AG04450 (cell line): ENCODE data around the gene MRM2. TPM values are rescaled to one million over a fixed set of nuclear protein-coding genes. Genes with fewer than 3 reads are reported as not detected.

Source experiments
- CTCF ChIA-PET: fragments of 300-600, 350-600 bp; formaldehyde crosslinking; extraction: SDS; loops from one replicate; lab custom pipeline; 2022; ENCODE audit warnings: antibody characterized with exemption, inconsistent platforms; lab: Charles Lee
- POLR2A ChIA-PET: fragments of 350-600 bp; formaldehyde crosslinking; extraction: SDS; loops from one replicate; lab custom pipeline; 2021; ENCODE audit warnings: antibody characterized with exemption, inconsistent platforms; lab: Yijun Ruan, JAX
- DNase-seq: peaks from one replicate; pipeline ENCODE4 v3.0.0-alpha.2; 2011; ENCODE audit warnings: low read depth, low spot score
- H3K27ac ChIP-seq: one replicate; pipeline ENCODE4 v1.5.1; 2012; ENCODE audit warnings: low read depth, low read length, control low read depth
- H3K27me3 ChIP-seq: one replicate; pipeline ENCODE4 v1.6.0; 2012; ENCODE audit warnings: low read length; ENCODE audit not compliant: control insufficient read depth, insufficient read depth
- H3K4me3 ChIP-seq: 2 replicates; pipeline ENCODE4 v1.5.1; 2011; ENCODE audit warnings: mild to moderate bottlenecking, low read depth, low read length, control low read depth
- H3K9me3 ChIP-seq: 2 replicates; pipeline ENCODE4 v1.5.1; 2012; ENCODE audit warnings: low read length; ENCODE audit not compliant: control insufficient read depth, insufficient read depth
- polyA plus RNA-seq: library from polyadenylated mRNA; depleted of rRNA; stranded (reverse); fragments of >200 nt; gene quantifications from 2 replicates; pipeline ENCODE4 v1.2.3, GENCODE V29; 2011
- TF ChIP-seq, protein P1 (sequence below): IDR thresholded peaks from 2 replicates; pipeline ENCODE4 v1.5.1; 2011; ENCODE audit warnings: low read depth, low read length, control low read depth, inconsistent platforms

Gene MRM2
- polyA plus RNA-seq, 1 experiment = 18.4 TPM

DNA sequence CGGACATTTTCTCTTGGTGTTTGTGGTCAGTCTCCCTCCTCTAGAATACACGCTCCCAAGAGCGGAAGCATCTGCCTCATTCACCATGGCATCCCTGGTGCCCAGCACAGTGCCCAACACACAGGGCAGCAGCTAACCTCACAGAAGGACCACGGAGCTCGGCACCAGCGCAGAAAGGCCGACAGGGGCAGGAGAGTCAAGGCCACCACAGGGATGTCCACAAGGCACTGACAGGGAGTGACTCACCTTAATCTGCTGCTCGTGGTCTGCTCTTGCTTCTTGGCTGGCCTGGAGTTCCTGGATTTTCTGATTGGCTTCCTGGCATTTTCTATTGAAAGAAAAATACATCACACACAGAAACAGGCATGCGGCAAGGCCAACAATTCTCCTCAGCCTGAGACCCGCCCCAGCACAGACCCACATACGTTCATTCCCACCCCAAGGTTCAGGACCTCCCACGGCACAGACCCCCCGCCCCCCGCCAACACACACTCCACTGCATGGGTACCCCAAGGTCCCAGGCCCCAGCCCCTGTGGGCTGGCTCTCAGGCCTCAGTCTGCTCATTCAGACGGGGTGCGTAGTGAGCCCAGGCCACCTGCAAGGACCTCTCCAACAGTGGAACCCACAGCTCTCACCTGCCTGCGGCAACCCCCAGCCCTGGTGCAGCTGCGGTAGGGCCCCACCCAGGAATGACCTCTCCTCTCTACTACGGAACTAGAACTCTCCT, 24.1 kb downstream of the MRM2 start:
- no peak overlapping the region for H3K4me3 ChIP-seq
- no peak overlapping the region for H3K27ac ChIP-seq
- ChIA-PET CTCF (interaction anchor here (1.5 kb wide), 1 partner anchor 8 kb away, joined by 4 read pairs; no protein-coding TSS in a partner anchor), POLR2A (no interaction called here)
- TF ChIP-seq, protein P1, sequence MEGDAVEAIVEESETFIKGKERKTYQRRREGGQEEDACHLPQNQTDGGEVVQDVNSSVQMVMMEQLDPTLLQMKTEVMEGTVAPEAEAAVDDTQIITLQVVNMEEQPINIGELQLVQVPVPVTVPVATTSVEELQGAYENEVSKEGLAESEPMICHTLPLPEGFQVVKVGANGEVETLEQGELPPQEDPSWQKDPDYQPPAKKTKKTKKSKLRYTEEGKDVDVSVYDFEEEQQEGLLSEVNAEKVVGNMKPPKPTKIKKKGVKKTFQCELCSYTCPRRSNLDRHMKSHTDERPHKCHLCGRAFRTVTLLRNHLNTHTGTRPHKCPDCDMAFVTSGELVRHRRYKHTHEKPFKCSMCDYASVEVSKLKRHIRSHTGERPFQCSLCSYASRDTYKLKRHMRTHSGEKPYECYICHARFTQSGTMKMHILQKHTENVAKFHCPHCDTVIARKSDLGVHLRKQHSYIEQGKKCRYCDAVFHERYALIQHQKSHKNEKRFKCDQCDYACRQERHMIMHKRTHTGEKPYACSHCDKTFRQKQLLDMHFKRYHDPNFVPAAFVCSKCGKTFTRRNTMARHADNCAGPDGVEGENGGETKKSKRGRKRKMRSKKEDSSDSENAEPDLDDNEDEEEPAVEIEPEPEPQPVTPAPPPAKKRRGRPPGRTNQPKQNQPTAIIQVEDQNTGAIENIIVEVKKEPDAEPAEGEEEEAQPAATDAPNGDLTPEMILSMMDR = no peak
- peaks cover 4% of the 10 kb centered on the region; the same call in 1 of the 2 replicates for H3K9me3 ChIP-seq
- DNase-seq = no peak
- H3K27me3 ChIP-seq = no peaks in the 10 kb centered on the region

DNA sequence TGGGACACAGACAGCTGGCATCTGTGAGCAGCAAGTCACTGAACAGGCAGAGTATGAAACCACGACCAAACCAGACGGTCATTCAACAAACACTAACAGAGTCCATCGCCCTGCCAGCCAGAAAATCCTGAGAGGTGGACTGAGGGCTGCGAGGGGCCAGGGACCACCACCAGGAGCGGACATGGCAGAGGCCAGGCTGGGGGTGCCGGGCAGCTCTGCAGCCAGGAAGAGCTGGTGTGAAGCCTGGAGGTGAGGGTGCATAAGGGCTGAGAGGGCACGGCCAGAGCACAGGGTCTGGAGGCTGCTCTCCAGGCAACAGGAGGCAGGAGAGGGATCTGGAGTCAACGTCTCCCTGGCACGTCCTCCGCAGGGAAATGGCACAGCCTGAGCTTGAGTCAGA, 24.8 kb downstream of the MRM2 start:
- Histone ChIP-seq H3K27me3 (no peaks in the 10 kb centered on the region), H3K9me3 (peaks cover 4% of the 10 kb centered on the region; the same call in 1 of the 2 replicates), H3K4me3 (no peak overlapping the region), H3K27ac (no peak overlapping the region)
- POLR2A ChIA-PET = no interaction called here
- DNase-seq = no peak
- CTCF ChIA-PET = no interaction called here
- TF ChIP-seq, protein P1 = no peak

DNA sequence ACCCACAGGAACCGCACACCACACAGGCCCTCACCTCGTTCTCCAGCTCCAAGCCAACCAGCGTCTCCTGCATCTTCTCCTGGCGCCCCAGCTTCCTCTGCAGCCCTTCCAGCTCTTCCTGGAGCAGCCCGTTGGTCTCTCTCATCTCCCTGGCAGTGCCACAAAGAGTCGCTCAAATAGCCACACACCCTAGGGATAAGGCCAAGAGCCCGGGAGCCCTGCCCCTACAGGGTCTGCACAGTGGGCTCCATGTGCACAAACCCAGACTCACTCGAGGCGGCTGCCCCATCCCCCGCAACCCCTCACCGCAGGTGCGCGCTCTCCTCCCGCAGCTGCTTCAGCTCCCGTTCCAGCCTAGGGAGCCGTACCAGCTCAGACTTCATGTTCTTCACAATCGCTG, 26.2 kb downstream of the MRM2 start:
- TF ChIP-seq, protein P1 = no peak
- H3K27me3 ChIP-seq = no peaks in the 10 kb centered on the region
- H3K27ac ChIP-seq = no peak overlapping the region
- DNase-seq = no peak
- POLR2A ChIA-PET = no interaction called here
- peaks cover 4% of the 10 kb centered on the region; the same call in 1 of the 2 replicates for H3K9me3 ChIP-seq
- no peak overlapping the region for H3K4me3 ChIP-seq
- CTCF ChIA-PET = no interaction called here

DNA sequence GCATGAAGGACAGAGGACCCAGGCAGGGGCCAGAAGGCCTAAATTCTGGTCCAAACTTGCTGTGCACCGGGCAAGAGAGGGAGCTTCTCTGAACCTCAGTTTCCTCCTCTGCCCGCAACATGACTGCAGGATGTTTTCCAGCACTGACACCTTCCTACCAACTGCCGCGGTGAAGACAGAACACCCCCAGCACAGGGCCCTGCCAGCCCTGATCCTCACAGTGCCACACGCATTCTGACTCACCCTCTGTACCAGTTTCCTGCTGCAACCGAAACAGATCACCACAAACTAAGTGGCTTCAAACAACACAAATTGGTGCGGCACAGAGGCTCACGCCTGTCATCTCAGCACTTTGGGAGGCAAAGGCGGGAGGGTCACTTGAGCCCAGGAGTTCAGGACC, 27.4 kb downstream of the MRM2 start:
- TF ChIP-seq, protein P1 = no peak
- Histone ChIP-seq H3K27ac (no peak overlapping the region), H3K4me3 (no peak overlapping the region), H3K27me3 (no peaks in the 10 kb centered on the region), H3K9me3 (peaks cover 8% of the 10 kb centered on the region; the same call in 1 of the 2 replicates)
- ChIA-PET CTCF (interaction anchor here (1.5 kb wide), 1 partner anchor 133 kb away, joined by 4 read pairs; no protein-coding TSS in a partner anchor), POLR2A (interaction anchor here (0.6 kb wide), 1 partner anchor 465 kb away, joined by 3 read pairs; no protein-coding TSS in a partner anchor)
- no peak for DNase-seq

DNA sequence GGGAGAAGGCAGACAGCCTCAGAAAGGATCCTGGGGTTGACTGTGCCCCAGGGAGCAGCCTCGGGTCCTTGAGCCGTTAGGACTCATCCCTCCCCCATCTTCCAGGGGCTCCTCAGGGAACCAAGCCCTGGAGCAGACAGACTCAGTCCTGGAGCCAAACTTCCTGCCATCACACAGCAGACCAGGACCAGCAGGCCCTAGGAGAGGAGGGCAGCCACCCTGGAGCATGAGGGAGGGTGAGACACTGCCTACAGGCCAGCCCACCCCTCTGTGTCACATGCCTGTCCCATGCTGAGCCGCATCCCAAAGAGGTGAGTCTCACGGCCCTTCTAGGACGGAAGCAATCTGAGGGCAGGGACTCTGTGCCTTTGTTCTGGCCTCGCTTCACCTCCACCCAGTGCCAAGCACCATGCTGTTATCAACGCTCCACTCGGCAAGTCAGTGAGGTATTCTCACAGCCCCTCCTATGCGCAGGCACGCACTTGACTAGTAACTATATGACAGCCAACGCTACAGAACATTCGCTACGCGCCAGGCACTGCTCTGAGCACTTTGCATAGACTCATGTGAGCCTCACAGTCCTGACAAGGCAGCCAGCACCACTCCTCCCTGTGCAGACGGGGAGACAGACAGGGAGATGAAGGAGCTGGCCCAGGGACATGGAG, 28.3 kb downstream of the MRM2 start:
- CTCF ChIA-PET = interaction anchor here (1.5 kb wide), 1 partner anchor 134 kb away, joined by 4 read pairs; no protein-coding TSS in a partner anchor
- H3K27me3 ChIP-seq = no peaks in the 10 kb centered on the region
- peaks cover 8% of the 10 kb centered on the region; the same call in 1 of the 2 replicates for H3K9me3 ChIP-seq
- POLR2A ChIA-PET = no interaction called here
- TF ChIP-seq, protein P1 = no peak
- no peak overlapping the region for H3K4me3 ChIP-seq
- H3K27ac ChIP-seq = no peak overlapping the region
- DNase-seq = no peak
